Uterus (tissue), 4 donors: Measurements from ENCODE around the gene PCDH9. TPM values are rescaled to one million over a fixed set of nuclear protein-coding genes. Genes with fewer than 3 reads are reported as not detected.

Source experiments
- DNase-seq, 2 donors: peaks; one replicate each; pipeline ENCODE4 v3.0.0-alpha.2; 2019 to 2020
- H3K27ac ChIP-seq, 2 donors: fragments of 200-600 bp; sonication (generic); 1 replicate in 1 of 2; 2 replicates in 1 of 2; pipeline ENCODE4 v1.5.1; 2016 to 2018
- H3K27me3 ChIP-seq, 2 donors: fragments of 200-600 bp; sonication (generic); one replicate each; pipeline ENCODE4 v1.5.1; 2018 to 2019; ENCODE audit warnings: control low read depth in 1 of 2
- H3K36me3 ChIP-seq, 2 donors: fragments of 200-600 bp; sonication (generic); one replicate each; pipeline ENCODE4 v1.5.1; 2019; ENCODE audit warnings: control low read depth in 1 of 2
- H3K4me1 ChIP-seq, 2 donors: fragments of 200-600 bp; sonication (generic); one replicate each; pipeline ENCODE4 v1.5.1; 2018 to 2019; ENCODE audit warnings: control low read depth in 1 of 2
- H3K4me3 ChIP-seq, 2 donors: fragments of 200-600 bp; sonication (generic); 1 replicate in 1 of 2; 2 replicates in 1 of 2; pipeline ENCODE4 v1.5.1; 2018 to 2019; ENCODE audit warnings: mild to moderate bottlenecking in 1 of 2
- H3K9me3 ChIP-seq, 2 donors: fragments of 200-600 bp; sonication (generic); one replicate each; pipeline ENCODE4 v1.5.1; 2019; ENCODE audit warnings: control low read depth in 1 of 2
- POLR2A ChIP-seq, 2 donors: fragments of 450-650 bp; IDR thresholded peaks; one replicate each; pipeline ENCODE4 v1.6.1; 2016; ENCODE audit warnings: antibody characterized with exemption in 2 of 2, mild to moderate bottlenecking in 1 of 2, moderate library complexity in 1 of 2
- intact Hi-C: fragments of 100-400 bp; cut with DNase I; formaldehyde crosslinking; loops from one replicate; pipeline ENCODE4 v1.15.1; 2023; ENCODE audit warnings: low total_unique reads
- total RNA-seq, 4 donors: library from RNA; depleted of rRNA in 3 of 4; stranded (reverse); fragments of >200 nt in 3 of 4; gene quantifications; one replicate each; pipeline versions ENCODE4 v1.1.0 to v1.2.4, GENCODE V29; 2014 to 2023
- TF ChIP-seq, protein P1 (sequence below), 4 experiments: fragments of 200-600 bp in 2 of 4; fragments of 450-650 bp in 2 of 4; sonication (generic) in 2 of 4; IDR thresholded peaks; one replicate each; pipeline ENCODE4 v1.5.1; 2016 to 2019; ENCODE audit warnings: antibody characterized with exemption in 4 of 4, mild to moderate bottlenecking in 2 of 4, moderate library complexity in 1 of 4
- donor health status: DM: yes; HTN: yes; CAD: no.

Gene PCDH9
- total RNA-seq, 4 donors from 2014 or later: 0.51 to 45.7 (median 2.1) TPM

DNA sequence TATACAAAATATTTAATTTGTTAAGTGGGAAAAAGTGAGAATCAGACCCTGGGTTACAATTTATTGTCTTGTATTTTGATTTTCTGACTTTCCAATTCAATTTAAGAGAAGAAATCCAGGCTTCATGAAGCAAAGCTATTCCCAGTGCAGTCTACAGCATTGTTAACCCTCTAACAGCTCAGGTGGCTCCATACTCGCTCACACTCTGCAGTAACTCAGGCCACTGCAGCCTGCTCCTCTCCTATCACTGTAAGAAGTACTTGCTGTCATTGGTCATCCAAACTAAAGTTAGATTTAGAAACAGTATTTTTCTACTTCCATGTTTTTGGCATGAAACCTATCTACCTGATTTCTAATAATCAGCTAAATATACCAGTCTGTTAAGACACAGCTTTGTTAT lies 830.3 kb downstream of the PCDH9 start:
- no peak overlapping the region for H3K27ac ChIP-seq
- no peaks in the 10 kb centered on the region for H3K9me3 ChIP-seq
- no peaks in the 10 kb centered on the region for H3K36me3 ChIP-seq
- no peak overlapping the region for H3K4me3 ChIP-seq
- H3K27me3 ChIP-seq: no peaks in the 10 kb centered on the region
- DNase-seq: no peak
- H3K4me1 ChIP-seq: no peaks in the 10 kb centered on the region
- intact Hi-C loops: no loop called here
- no peak for TF ChIP-seq POLR2A (IDR thresholded peaks at IDR 0.05)
- TF ChIP-seq, protein P1, sequence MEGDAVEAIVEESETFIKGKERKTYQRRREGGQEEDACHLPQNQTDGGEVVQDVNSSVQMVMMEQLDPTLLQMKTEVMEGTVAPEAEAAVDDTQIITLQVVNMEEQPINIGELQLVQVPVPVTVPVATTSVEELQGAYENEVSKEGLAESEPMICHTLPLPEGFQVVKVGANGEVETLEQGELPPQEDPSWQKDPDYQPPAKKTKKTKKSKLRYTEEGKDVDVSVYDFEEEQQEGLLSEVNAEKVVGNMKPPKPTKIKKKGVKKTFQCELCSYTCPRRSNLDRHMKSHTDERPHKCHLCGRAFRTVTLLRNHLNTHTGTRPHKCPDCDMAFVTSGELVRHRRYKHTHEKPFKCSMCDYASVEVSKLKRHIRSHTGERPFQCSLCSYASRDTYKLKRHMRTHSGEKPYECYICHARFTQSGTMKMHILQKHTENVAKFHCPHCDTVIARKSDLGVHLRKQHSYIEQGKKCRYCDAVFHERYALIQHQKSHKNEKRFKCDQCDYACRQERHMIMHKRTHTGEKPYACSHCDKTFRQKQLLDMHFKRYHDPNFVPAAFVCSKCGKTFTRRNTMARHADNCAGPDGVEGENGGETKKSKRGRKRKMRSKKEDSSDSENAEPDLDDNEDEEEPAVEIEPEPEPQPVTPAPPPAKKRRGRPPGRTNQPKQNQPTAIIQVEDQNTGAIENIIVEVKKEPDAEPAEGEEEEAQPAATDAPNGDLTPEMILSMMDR (IDR thresholded peaks at IDR 0.05): no peak

DNA sequence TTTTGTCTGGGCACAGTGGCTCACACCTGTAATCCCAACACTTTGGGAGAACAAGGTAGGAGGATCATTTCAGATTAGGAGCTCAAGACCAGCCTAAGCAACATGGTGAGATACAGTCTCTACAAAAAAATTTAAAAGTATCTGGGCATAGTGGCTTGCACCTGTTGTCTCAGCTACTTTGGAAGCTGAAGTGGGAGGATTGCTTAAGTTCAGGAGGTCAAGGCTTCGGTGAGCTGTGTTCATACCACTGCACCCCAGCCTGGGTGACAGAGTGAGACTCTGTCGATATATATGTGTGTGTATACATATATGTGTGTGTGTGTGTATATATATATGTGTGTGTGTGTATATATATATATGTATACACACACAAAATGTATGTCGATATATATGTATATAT lies 833.0 kb downstream of the PCDH9 start:
- H3K36me3 ChIP-seq: no peaks in the 10 kb centered on the region
- no peaks in the 10 kb centered on the region for H3K9me3 ChIP-seq
- DNase-seq: no peak
- TF ChIP-seq, protein P1 (IDR thresholded peaks at IDR 0.05): no peak
- TF ChIP-seq POLR2A (IDR thresholded peaks at IDR 0.05): no peak
- no peak overlapping the region for H3K27ac ChIP-seq
- intact Hi-C loops: no loop called here
- H3K4me1 ChIP-seq: no peaks in the 10 kb centered on the region
- no peaks in the 10 kb centered on the region for H3K27me3 ChIP-seq
- H3K4me3 ChIP-seq: no peak overlapping the region

DNA sequence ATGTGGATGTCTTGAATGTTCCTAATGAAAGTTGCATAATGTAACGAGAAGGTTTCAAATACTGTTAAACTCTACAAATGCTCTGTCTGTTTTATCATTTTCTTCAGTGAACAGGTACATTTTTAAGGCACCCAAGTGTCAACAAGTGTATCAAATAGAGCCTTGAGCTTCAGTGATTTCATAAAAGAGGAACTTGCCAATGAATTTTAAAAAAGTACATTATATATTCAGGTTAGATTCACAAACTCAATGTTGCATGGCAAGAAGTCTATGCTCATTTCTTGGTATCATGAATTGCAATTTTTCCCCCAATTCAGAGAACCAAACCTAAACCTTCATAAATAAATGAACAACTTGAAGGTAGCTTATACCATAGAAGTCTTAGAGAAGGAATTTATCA lies 838.8 kb downstream of the PCDH9 start:
- DNase-seq: no peak
- Histone ChIP-seq H3K27me3 (no peaks in the 10 kb centered on the region), H3K9me3 (no peaks in the 10 kb centered on the region), H3K4me1 (no peaks in the 10 kb centered on the region), H3K4me3 (no peak overlapping the region), H3K27ac (no peak overlapping the region), H3K36me3 (no peaks in the 10 kb centered on the region)
- TF ChIP-seq POLR2A (IDR thresholded peaks at IDR 0.05): no peak
- TF ChIP-seq, protein P1 (IDR thresholded peaks at IDR 0.05): no peak
- intact Hi-C loops: no loop called here

DNA sequence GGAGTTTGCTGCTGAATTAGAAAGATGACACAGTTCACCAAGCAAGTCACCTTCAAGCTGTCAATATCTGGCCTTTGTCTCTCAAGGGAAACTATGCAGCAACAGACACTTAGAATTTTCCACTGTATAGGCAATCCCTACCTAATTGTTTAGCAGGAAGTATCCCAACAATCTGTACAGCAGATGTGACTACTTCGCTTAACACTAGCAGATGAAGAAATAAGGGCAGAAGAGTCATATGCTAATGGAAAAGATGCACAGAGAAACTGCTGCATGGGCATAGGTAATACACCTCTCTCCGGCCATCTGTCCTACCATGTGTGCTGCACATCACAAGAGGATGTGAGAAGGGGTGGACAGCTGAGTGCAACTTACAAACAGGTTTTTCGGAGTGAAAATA lies 851.2 kb downstream of the PCDH9 start:
- TF ChIP-seq, protein P1 (IDR thresholded peaks at IDR 0.05): no peak
- no peak for TF ChIP-seq POLR2A (IDR thresholded peaks at IDR 0.05)
- intact Hi-C loops: no loop called here
- H3K4me1 ChIP-seq: no peaks in the 10 kb centered on the region
- no peaks in the 10 kb centered on the region for H3K27me3 ChIP-seq
- no peak overlapping the region for H3K27ac ChIP-seq
- H3K36me3 ChIP-seq: no peaks in the 10 kb centered on the region
- H3K9me3 ChIP-seq: no peaks in the 10 kb centered on the region
- H3K4me3 ChIP-seq: no peak overlapping the region
- DNase-seq: no peak

DNA sequence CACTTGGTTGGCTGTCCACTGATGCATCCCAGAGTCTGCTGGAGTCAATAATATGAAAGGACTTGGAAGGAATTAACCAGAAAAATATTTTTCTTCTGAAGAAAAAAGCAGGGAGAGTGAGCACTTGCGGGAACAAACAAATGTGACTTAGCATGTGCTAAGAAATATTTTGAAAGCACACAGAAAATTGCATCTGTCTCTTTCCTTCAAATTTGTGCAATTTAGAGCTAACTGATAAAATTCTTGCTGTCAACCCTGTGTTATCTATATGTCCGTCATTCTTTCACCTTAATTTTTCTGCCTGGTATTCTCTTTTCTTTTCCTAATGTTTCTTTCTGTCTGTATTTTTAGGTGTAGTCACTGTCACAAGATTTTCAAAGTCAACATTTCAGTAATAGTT lies 852.6 kb downstream of the PCDH9 start:
- Histone ChIP-seq H3K4me3 (no peak overlapping the region), H3K27me3 (no peaks in the 10 kb centered on the region), H3K27ac (no peak overlapping the region), H3K9me3 (no peaks in the 10 kb centered on the region), H3K4me1 (no peaks in the 10 kb centered on the region), H3K36me3 (no peaks in the 10 kb centered on the region)
- TF ChIP-seq, protein P1 (IDR thresholded peaks at IDR 0.05): no peak
- no peak for TF ChIP-seq POLR2A (IDR thresholded peaks at IDR 0.05)
- intact Hi-C loops: no loop called here
- no peak for DNase-seq
